Measurements from ENCODE around the gene PRDX5.

PRDX5 gene

GRCh38 chr11:64343767-64344559, 26.0 kb downstream of the PRDX5 start:
- H3K4me3 ChIP-seq (ENCODE audit: low read depth, low read length) = no peak overlapping the region
- peak; percentile 36 for TF ChIP-seq CTCF (IDR thresholded peaks at IDR 0.05; ENCODE audit: control insufficient read depth, extremely low read depth, insufficient read depth)
- DNase-seq (ENCODE audit: low read depth) = no peak

DNA sequence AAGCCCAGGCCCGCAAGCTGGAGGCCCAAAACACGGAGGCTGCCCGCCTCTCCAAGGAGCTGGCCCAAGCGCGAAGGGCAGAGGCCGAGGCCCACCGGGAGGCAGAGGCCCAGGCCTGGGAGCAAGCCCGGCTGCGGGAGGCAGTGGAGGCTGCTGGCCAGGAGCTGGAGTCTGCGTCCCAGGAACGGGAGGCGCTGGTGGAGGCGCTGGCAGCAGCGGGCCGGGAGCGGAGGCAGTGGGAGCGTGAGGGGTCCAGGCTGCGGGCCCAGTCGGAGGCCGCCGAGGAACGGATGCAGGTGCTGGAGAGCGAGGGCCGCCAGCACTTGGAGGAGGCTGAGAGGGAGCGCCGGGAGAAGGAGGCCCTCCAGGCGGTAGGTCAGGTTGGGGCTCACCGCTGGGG, 26.9 kb downstream of the PRDX5 start:
- H3K4me3 ChIP-seq (ENCODE audit: low read depth, low read length) = no peak overlapping the region
- TF ChIP-seq CTCF (IDR thresholded peaks at IDR 0.05; ENCODE audit: control insufficient read depth, extremely low read depth, insufficient read depth) = no peak
- DNase-seq (ENCODE audit: low read depth) = no peak

DNA sequence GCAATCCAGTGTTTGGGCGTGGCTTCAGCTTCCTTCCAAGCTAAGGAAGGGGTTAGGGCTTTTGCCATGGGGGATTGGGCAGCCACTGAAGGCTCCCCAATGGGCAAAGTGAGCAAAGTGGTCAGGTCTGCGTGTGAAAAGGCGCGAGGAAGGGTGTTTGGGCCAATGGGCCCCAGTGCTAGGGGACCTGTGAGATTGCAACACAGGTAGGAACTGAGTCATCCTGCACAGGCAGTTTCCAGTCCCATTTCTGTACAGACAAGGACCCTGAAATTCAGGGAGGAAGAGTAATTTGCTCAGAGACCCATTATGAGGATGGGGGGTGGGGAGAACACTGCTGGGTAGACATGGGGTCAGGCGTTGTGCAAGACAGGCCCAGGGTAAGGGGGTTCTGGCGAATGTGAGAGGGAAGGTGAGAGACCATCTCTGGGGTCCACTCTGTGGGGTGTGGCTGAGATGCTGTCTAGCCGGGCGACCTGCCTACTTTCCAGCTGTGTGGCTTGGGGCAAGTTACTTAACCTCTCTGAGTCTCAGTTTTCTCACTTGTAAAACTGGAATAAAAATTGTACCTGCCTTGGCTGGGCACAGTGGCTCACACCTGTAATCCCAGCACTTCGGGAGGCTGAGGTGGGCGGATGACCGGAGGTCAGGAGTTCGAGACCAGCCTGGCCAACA, 29.4 kb downstream of the PRDX5 start:
- no peak overlapping the region for H3K4me3 ChIP-seq (ENCODE audit: low read depth, low read length)
- no peak for DNase-seq (ENCODE audit: low read depth)
- TF ChIP-seq CTCF (IDR thresholded peaks at IDR 0.05; ENCODE audit: control insufficient read depth, extremely low read depth, insufficient read depth) = no peak

DNA sequence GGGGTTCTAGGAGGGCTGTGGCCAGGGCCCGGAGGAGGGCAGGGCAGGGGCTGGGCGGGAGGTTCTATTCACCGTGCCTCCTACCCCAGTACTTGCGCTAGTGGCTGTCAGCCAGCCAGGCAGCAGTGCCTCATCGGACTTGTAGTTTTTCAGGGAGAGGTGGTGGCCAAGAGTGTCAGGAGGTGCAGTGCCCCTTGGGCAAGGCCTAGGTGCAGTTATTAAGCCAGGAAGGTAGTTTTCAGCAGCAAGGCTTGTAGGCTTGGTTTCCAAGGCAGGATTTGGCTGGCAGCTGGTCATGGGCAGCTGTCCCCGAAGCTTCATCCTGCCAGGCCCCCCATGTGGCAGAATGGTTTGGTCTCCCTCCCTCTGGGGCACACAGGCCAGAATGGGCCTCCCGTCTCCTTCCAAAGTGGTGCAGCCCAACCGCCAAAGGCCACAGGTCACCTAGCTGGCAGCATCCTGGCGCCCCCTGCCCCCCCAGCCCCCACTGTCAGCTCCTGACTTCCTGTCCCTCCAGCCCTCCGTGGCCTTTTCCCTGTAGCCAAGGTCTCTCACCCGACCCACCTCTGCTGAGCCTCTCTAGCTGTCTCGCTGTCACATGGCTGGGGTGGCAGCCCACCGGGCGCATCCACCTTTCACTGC, 30.6 kb downstream of the PRDX5 start:
- TF ChIP-seq CTCF (IDR thresholded peaks at IDR 0.05; ENCODE audit: control insufficient read depth, extremely low read depth, insufficient read depth) = no peak
- H3K4me3 ChIP-seq (ENCODE audit: low read depth, low read length) = no peak overlapping the region
- no peak for DNase-seq (ENCODE audit: low read depth)

DNA sequence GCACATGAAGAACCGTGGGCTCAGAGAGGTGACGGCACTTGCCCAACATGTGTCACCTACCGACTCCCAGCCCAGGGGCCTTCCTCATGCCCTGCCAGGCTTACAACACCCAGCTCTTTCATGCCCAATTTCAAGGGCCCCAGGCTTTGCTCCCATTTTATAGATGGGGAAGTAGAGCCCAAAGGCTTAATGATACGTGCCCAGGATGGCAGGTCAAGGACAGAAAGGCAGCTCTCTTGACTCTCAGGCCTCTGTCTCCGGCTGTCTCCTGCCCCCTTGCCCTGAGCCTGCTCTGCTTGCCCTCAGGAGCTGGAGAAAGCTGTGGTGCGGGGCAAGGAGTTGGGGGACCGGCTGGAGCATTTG, 31.1 kb downstream of the PRDX5 start:
- H3K4me3 ChIP-seq (ENCODE audit: low read depth, low read length) = no peak overlapping the region
- no peak for DNase-seq (ENCODE audit: low read depth)
- no peak for TF ChIP-seq CTCF (IDR thresholded peaks at IDR 0.05; ENCODE audit: control insufficient read depth, extremely low read depth, insufficient read depth)

- TF ChIP-seq CTCF (IDR thresholded peaks at IDR 0.05; ENCODE audit: control insufficient read depth, extremely low read depth, insufficient read depth) = no peak
- DNase-seq (ENCODE audit: low read depth) = no peak
- no peak overlapping the region for H3K4me3 ChIP-seq (ENCODE audit: low read depth, low read length)
These were observed 31.5 kb downstream of the PRDX5 start for GRCh38 chr11:64349404-64349803.
